ENCODE results near the gene SPINT2.

DNA sequence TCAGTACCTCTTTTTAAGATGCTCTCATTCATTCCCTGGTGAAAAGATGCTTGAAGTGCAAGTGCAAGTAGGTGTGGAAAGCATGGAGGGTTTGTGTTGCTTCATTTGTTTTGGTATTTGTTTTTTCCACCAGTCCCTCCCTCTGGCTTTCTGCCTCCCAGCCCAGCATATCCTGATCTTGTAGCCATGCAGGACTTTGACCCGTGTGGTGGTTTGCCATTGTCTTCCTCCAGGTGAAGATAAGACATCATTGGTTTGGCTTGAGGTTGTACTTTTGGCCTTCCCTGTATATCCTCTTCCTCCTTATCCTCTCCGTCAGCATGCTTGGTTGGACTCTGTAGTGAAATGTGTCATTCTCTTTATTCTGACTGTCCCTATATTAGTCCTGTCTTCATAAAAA lies 9.1 kb downstream of the SPINT2 start:
- TF ChIP-seq POLR2A (IDR thresholded peaks at IDR 0.05): no peak
- TF ChIP-seq CTCF (IDR thresholded peaks at IDR 0.05): no peak
